ENCODE measurements around the gene DONSON. TPM values are rescaled to one million over a fixed set of nuclear protein-coding genes. Genes with fewer than 3 reads are reported as not detected.

Gene DONSON
- total RNA-seq, 1 experiment from 2014 or later, result 48.5 TPM

- ChIA-PET POLR2A (ENCODE audit: low non-redundant PET) (no interaction called here), CTCF (no interaction called here)
- no peaks in the 10 kb centered on the region for H3K9me3 ChIP-seq (ENCODE audit: low read depth, low read length, poor library complexity, severe bottlenecking)
- H3K36me3 ChIP-seq (ENCODE audit: insufficient read depth, low read length, poor library complexity, severe bottlenecking), result peaks cover 55% of the 10 kb centered on the region
- no peak overlapping the region for H3K27ac ChIP-seq (ENCODE audit: low read depth, low read length, poor library complexity, severe bottlenecking)
- no peak for TF ChIP-seq CTCF (conservative IDR thresholded peaks at IDR 0.05; ENCODE audit: low read depth, low read length)
- no peak for TF ChIP-seq EZH2 (IDR thresholded peaks at IDR 0.05; ENCODE audit: borderline replicate concordance, low read depth, low read length, poor library complexity, severe bottlenecking)
- no peak for DNase-seq (ENCODE audit: low spot score)
- H3K4me3 ChIP-seq (ENCODE audit: low read depth, low read length, poor library complexity, severe bottlenecking), result peak overlapping the region; percentile 59
- no peaks in the 10 kb centered on the region for H3K27me3 ChIP-seq (replicated peaks; ENCODE audit: insufficient read depth, low read depth, low read length, poor library complexity)
- peaks cover 11% of the 10 kb centered on the region for H3K4me1 ChIP-seq (ENCODE audit: insufficient read depth, low read length, poor library complexity, severe bottlenecking)
- intact Hi-C loops (cut with micrococcal nuclease; ENCODE audit: unreplicated experiment), result loop anchor here (5.0 kb wide), 1 partner anchor 48 kb away; the partner anchor contains the start of gene DONSON
- no TSS peak for BruUV-seq (replicated peaks)
These were observed 48.9 kb downstream of the DONSON start for GRCh38 chr21:33539616-33540015.

GRCh38 chr21:33537212-33537611 is 51.3 kb downstream of the DONSON start:
- BruUV-seq (replicated peaks), result no TSS peak
- Histone ChIP-seq H3K27ac (ENCODE audit: low read depth, low read length, poor library complexity, severe bottlenecking) (no peak overlapping the region), H3K27me3 (replicated peaks; ENCODE audit: insufficient read depth, low read depth, low read length, poor library complexity) (no peaks in the 10 kb centered on the region), H3K36me3 (ENCODE audit: insufficient read depth, low read length, poor library complexity, severe bottlenecking) (peaks cover 78% of the 10 kb centered on the region), H3K4me3 (ENCODE audit: low read depth, low read length, poor library complexity, severe bottlenecking) (no peak overlapping the region), H3K4me1 (ENCODE audit: insufficient read depth, low read length, poor library complexity, severe bottlenecking) (peaks cover 11% of the 10 kb centered on the region), H3K9me3 (ENCODE audit: low read depth, low read length, poor library complexity, severe bottlenecking) (no peaks in the 10 kb centered on the region)
- no peak for DNase-seq (ENCODE audit: low spot score)
- ChIA-PET POLR2A (ENCODE audit: low non-redundant PET) (no interaction called here), CTCF (no interaction called here)
- intact Hi-C loops (cut with micrococcal nuclease; ENCODE audit: unreplicated experiment), result no loop called here
- TF ChIP-seq CTCF (conservative IDR thresholded peaks at IDR 0.05; ENCODE audit: low read depth, low read length), result no peak
- TF ChIP-seq EZH2 (IDR thresholded peaks at IDR 0.05; ENCODE audit: borderline replicate concordance, low read depth, low read length, poor library complexity, severe bottlenecking), result no peak

- Histone ChIP-seq H3K27me3 (replicated peaks; ENCODE audit: insufficient read depth, low read depth, low read length, poor library complexity) (no peaks in the 10 kb centered on the region), H3K9me3 (ENCODE audit: low read depth, low read length, poor library complexity, severe bottlenecking) (no peaks in the 10 kb centered on the region), H3K4me3 (ENCODE audit: low read depth, low read length, poor library complexity, severe bottlenecking) (no peak overlapping the region), H3K36me3 (ENCODE audit: insufficient read depth, low read length, poor library complexity, severe bottlenecking) (peaks cover 97% of the 10 kb centered on the region), H3K4me1 (ENCODE audit: insufficient read depth, low read length, poor library complexity, severe bottlenecking) (no peaks in the 10 kb centered on the region), H3K27ac (ENCODE audit: low read depth, low read length, poor library complexity, severe bottlenecking) (no peak overlapping the region)
- CTCF ChIA-PET, result interaction anchor here (0.6 kb wide), 1 partner anchor 51 kb away, joined by 7 read pairs; the partner anchor contains the start of gene TMEM50B
- no peak for TF ChIP-seq CTCF (conservative IDR thresholded peaks at IDR 0.05; ENCODE audit: low read depth, low read length)
- no peak for TF ChIP-seq EZH2 (IDR thresholded peaks at IDR 0.05; ENCODE audit: borderline replicate concordance, low read depth, low read length, poor library complexity, severe bottlenecking)
- intact Hi-C loops (cut with micrococcal nuclease; ENCODE audit: unreplicated experiment), result no loop called here
- DNase-seq (ENCODE audit: low spot score), result no peak
- POLR2A ChIA-PET (ENCODE audit: low non-redundant PET), result no interaction called here
- BruUV-seq (replicated peaks), result no TSS peak
These were observed 57.5 kb downstream of the DONSON start for GRCh38 chr21:33531007-33531406.

Other genes starting within 250 kb of the DONSON start
- gene IFNGR2, start 185.3 kb downstream of the DONSON start, total RNA-seq (2021), result 48.9 and 50.8 TPM in 2 replicates
- gene TMEM50B, start 108.7 kb downstream of the DONSON start, total RNA-seq (2021), result 18.9 and 19.1 TPM in 2 replicates
- 1.7 and 2.1 TPM in 2 replicates for gene DNAJC28, start 97.0 kb downstream of the DONSON start, total RNA-seq (2021)
- 205 and 210 TPM in 2 replicates for gene GART, start 46.6 kb downstream of the DONSON start, total RNA-seq (2021)
- gene SON, start 45.6 kb downstream of the DONSON start, total RNA-seq (2021), result 322 and 328 TPM in 2 replicates
- gene CRYZL1, start 53.1 kb upstream of the DONSON start, total RNA-seq (2021), result 46.6 and 55.7 TPM in 2 replicates
- gene ITSN1, start 53.8 kb upstream of the DONSON start, total RNA-seq (2021), result 54.2 and 57.2 TPM in 2 replicates